Measurements from ENCODE around the gene ROCK2. TPM values are rescaled to one million over a fixed set of nuclear protein-coding genes. Genes with fewer than 3 reads are reported as not detected.

ROCK2 gene
- total and polyA plus RNA-seq, 2 donors (not counting 1 experiment from before 2014, with no cell fraction given): 2.3 to 30.2 TPM

- H3K79me2 ChIP-seq (ENCODE audit: control insufficient read depth, insufficient read depth, low read length): no peaks in the 10 kb centered on the region
- DNase-seq (no peak), ATAC-seq (ENCODE audit: low read depth) (no peak)
- H3K27ac ChIP-seq (ENCODE audit: low read length in 2 of 2): no peak overlapping the region
- H2AFZ ChIP-seq (ENCODE audit: insufficient read depth, low read depth, low read length, poor library complexity, severe bottlenecking): no peak overlapping the region
- ChIA-PET POLR2A (no interaction called here), CTCF (no interaction called here)
- no peak for TF ChIP-seq CTCF (IDR thresholded peaks at IDR 0.05)
- TF ChIP-seq EZH2 (IDR thresholded peaks at IDR 0.05; ENCODE audit: borderline replicate concordance, insufficient read depth, low read depth, low read length, poor library complexity, severe bottlenecking): no peak
- no peak overlapping the region for H3K4me2 ChIP-seq (replicated peaks; ENCODE audit: low read depth, low read length, poor library complexity, severe bottlenecking)
- no peaks in the 10 kb centered on the region for H3K27me3 Mint-ChIP-seq
- H3K9ac ChIP-seq (ENCODE audit: low read length): no peak overlapping the region
- H3K4me3 Mint-ChIP-seq: no peak overlapping the region
- H3K27ac Mint-ChIP-seq: no peak overlapping the region
- no peak overlapping the region for H3K4me3 ChIP-seq (ENCODE audit: control extremely low read depth in 1 of 5, extremely low read depth in 1 of 5, insufficient read depth in 1 of 5, low read depth in 2 of 5, low read length in 4 of 5)
- H3K4me1 ChIP-seq (ENCODE audit: control insufficient read depth in 2 of 2, insufficient read depth in 2 of 2, low read length in 2 of 2): peaks cover 0 to 3% of the 10 kb centered on the region in 2 donors
- no peaks in the 10 kb centered on the region for H4K20me1 ChIP-seq (ENCODE audit: control insufficient read depth, insufficient read depth, low read length, poor library complexity, severe bottlenecking)
- no peaks in the 10 kb centered on the region for H3K9me3 ChIP-seq (ENCODE audit: control extremely low read depth in 1 of 3, control insufficient read depth in 2 of 3, insufficient read depth in 1 of 3, low read length in 2 of 3)
- intact Hi-C loops (cut with micrococcal nuclease): no loop called here
- 89% methylated on average over 1 of the region's 2 CpGs for WGBS (ENCODE audit: insufficient coverage)
- no peaks in the 10 kb centered on the region for H3K27me3 ChIP-seq (replicated peaks in 1 of 4; ENCODE audit: control extremely low read depth in 1 of 4, control insufficient read depth in 3 of 4, insufficient read depth in 4 of 4, low read length in 3 of 4)
- no peaks in the 10 kb centered on the region for H3K36me3 ChIP-seq (replicated peaks in 1 of 2; ENCODE audit: control extremely low read depth in 1 of 2, control insufficient read depth in 1 of 2, extremely low read depth in 1 of 2, insufficient read depth in 2 of 2, low read length in 1 of 2)
- H3K9me3 Mint-ChIP-seq (ENCODE audit: insufficient read depth): no peaks in the 10 kb centered on the region
- H3K4me1 Mint-ChIP-seq: peaks cover 3% of the 10 kb centered on the region
These were observed 40.8 kb upstream of the ROCK2 start for GRCh38 chr2:11385216-11385615.

- WGBS (ENCODE audit: insufficient coverage): 100% methylated on average over 2 of the region's 5 CpGs
- H3K4me3 Mint-ChIP-seq: no peak overlapping the region
These were observed 35.1 kb upstream of the ROCK2 start for GRCh38 chr2:11379558-11379957.

More at GRCh38 chr2:11379558-11379957, 35.1 kb upstream of the ROCK2 start:
- no peak for ATAC-seq (ENCODE audit: low read depth)
- H3K4me3 ChIP-seq (ENCODE audit: control extremely low read depth in 1 of 5, extremely low read depth in 1 of 5, insufficient read depth in 1 of 5, low read depth in 2 of 5, low read length in 4 of 5): no peak overlapping the region
- H3K9me3 ChIP-seq (ENCODE audit: control extremely low read depth in 1 of 3, control insufficient read depth in 2 of 3, insufficient read depth in 1 of 3, low read length in 2 of 3): peaks cover 0 to 10% (median 0%) of the 10 kb centered on the region in 3 donors
- no peak overlapping the region for H3K4me2 ChIP-seq (replicated peaks; ENCODE audit: low read depth, low read length, poor library complexity, severe bottlenecking)
- no peaks in the 10 kb centered on the region for H3K27me3 ChIP-seq (replicated peaks in 1 of 4; ENCODE audit: control extremely low read depth in 1 of 4, control insufficient read depth in 3 of 4, insufficient read depth in 4 of 4, low read length in 3 of 4)
- H2AFZ ChIP-seq (ENCODE audit: insufficient read depth, low read depth, low read length, poor library complexity, severe bottlenecking): no peak overlapping the region
- no peak for DNase-seq
- intact Hi-C loops (cut with micrococcal nuclease): no loop called here
- no peaks in the 10 kb centered on the region for H3K79me2 ChIP-seq (ENCODE audit: control insufficient read depth, insufficient read depth, low read length)
- H3K4me1 ChIP-seq (ENCODE audit: control insufficient read depth in 2 of 2, insufficient read depth in 2 of 2, low read length in 2 of 2): peaks cover 19 to 25% of the 10 kb centered on the region in 2 donors
- H3K27ac ChIP-seq (ENCODE audit: low read length in 2 of 2): no peak overlapping the region
- ChIA-PET CTCF (no interaction called here), POLR2A (no interaction called here)
- Mint-ChIP-seq H3K9me3 (ENCODE audit: insufficient read depth) (no peaks in the 10 kb centered on the region), H3K27ac (peak overlapping the region; percentile 10), H3K4me1 (peaks cover 31% of the 10 kb centered on the region), H3K27me3 (no peaks in the 10 kb centered on the region)
- no peak overlapping the region for H3K9ac ChIP-seq (ENCODE audit: low read length)
- no peaks in the 10 kb centered on the region for H4K20me1 ChIP-seq (ENCODE audit: control insufficient read depth, insufficient read depth, low read length, poor library complexity, severe bottlenecking)
- H3K36me3 ChIP-seq (replicated peaks in 1 of 2; ENCODE audit: control extremely low read depth in 1 of 2, control insufficient read depth in 1 of 2, extremely low read depth in 1 of 2, insufficient read depth in 2 of 2, low read length in 1 of 2): no peaks in the 10 kb centered on the region
- TF ChIP-seq CTCF (IDR thresholded peaks at IDR 0.05): no peak
